HepG2 (cell line): ENCODE results near the gene SMIM28. TPM values are rescaled to one million over a fixed set of nuclear protein-coding genes. Genes with fewer than 3 reads are reported as not detected.

ENCODE experiments used
- ATAC-seq: fragments of 200-7000 bp; cut with Tn5 transposase; 3 replicates; pipeline ENCODE4 v1.9.1; 2020; ENCODE audit warnings: mild to moderate bottlenecking, moderate library complexity
- BruUV-seq: library from RNA; stranded (reverse); fragments of 400-500 nt; replicated peaks from 2 replicates; lab custom pipeline; 2021; lab: Mats Ljungman, UMichigan
- CTCF ChIA-PET: fragments of 300-600 bp; formaldehyde crosslinking; extraction: SDS; loops from one replicate; lab custom pipeline; 2021; ENCODE audit warnings: low total read pairs, inconsistent platforms, low intra/inter-chr PET ratio; lab: Yijun Ruan, JAX
- POLR2A ChIA-PET: fragments of 350-600 bp; sonication (Branson Sonifier 250); formaldehyde crosslinking; loops from one replicate; lab custom pipeline; 2020; ENCODE audit warnings: antibody characterized with exemption, inconsistent platforms; lab: Yijun Ruan, JAX
- DNase-seq: peaks from one replicate; pipeline ENCODE4 v3.0.0-alpha.2; 2015; ENCODE audit warnings: low spot score
- FAIRE-seq: peaks from 3 replicates; lab custom pipeline; 2011; peaks lifted over from hg19 to GRCh38; lab: Jason Lieb, UNC
- H2AFZ ChIP-seq: one replicate; pipeline ENCODE4 v1.6.1; 2011; ENCODE audit warnings: low read length, inconsistent platforms
- H3K27ac ChIP-seq: fragments of 300-600 bp; 3 replicates; pipeline ENCODE4 v1.8.0; 2011; ENCODE audit warnings: mixed run types, mild to moderate bottlenecking, mixed read lengths, low read length, inconsistent platforms; ENCODE audit not compliant: insufficient read depth; ENCODE audit errors: extremely low read length
- H3K27me3 ChIP-seq, 2 experiments: fragments of 200-600 bp in 1 of 2; 2 replicates in 1 of 2; 3 replicates in 1 of 2; pipeline versions ENCODE4 v1.6.0 to v1.8.0; 2011; ENCODE audit warnings: low read length in 2 of 2, mild to moderate bottlenecking in 2 of 2, moderate library complexity in 2 of 2, inconsistent platforms in 1 of 2; ENCODE audit not compliant: insufficient read depth in 2 of 2, control insufficient read depth in 1 of 2
- H3K36me3 ChIP-seq, 2 experiments: fragments of 200-600 bp in 1 of 2; replicated peaks in 1 of 2; 2 replicates in 1 of 2; 3 replicates in 1 of 2; pipeline versions ENCODE4 v1.5.1 to v1.8.0; 2011; ENCODE audit warnings: low read length in 2 of 2, inconsistent platforms in 1 of 2; ENCODE audit not compliant: insufficient read depth in 2 of 2, control insufficient read depth in 1 of 2
- H3K4me1 ChIP-seq: 2 replicates; pipeline ENCODE4 v1.5.1; 2012; ENCODE audit warnings: low read length, inconsistent platforms; ENCODE audit not compliant: insufficient read depth
- H3K4me2 ChIP-seq: 2 replicates; pipeline ENCODE4 v1.6.0; 2011; ENCODE audit warnings: low read depth, low read length, inconsistent platforms
- H3K4me3 ChIP-seq, 3 experiments: fragments of 200-600 bp in 1 of 3; sonication (generic), shearing (Covaris generic) in 1 of 3; replicated peaks in 1 of 3; 2 replicates each; pipeline ENCODE4 v1.5.1; 2011 to 2016; ENCODE audit warnings: low read length in 3 of 3, inconsistent platforms in 2 of 3, low read depth in 2 of 3, mild to moderate bottlenecking in 2 of 3, control low read depth in 1 of 3, mixed read lengths in 1 of 3; ENCODE audit not compliant: insufficient read depth in 1 of 3
- H3K79me2 ChIP-seq: one replicate; pipeline ENCODE4 v1.6.1; 2011; ENCODE audit warnings: low read length, inconsistent platforms; ENCODE audit not compliant: insufficient read depth
- H3K9ac ChIP-seq: 2 replicates; pipeline ENCODE4 v1.6.0; 2011; ENCODE audit warnings: mild to moderate bottlenecking, low read depth, low read length, inconsistent platforms; ENCODE audit not compliant: insufficient read depth
- H3K9me3 ChIP-seq: 2 replicates; pipeline ENCODE4 v1.5.1; 2012; ENCODE audit warnings: mild to moderate bottlenecking, low read length
- H4K20me1 ChIP-seq: 2 replicates; pipeline ENCODE4 v1.6.0; 2011; ENCODE audit warnings: inconsistent platforms, mild to moderate bottlenecking, low read length, moderate library complexity; ENCODE audit not compliant: insufficient read depth
- ISL2 ChIP-seq: sonication (generic); formaldehyde crosslinking; IDR thresholded peaks from 2 replicates; pipeline ENCODE4 v1.5.0; 2020; ENCODE audit warnings: missing genetic modification reagents
- KDM6A ChIP-seq: IDR thresholded peaks from 2 replicates; pipeline ENCODE4 v1.6.1; 2016; ENCODE audit warnings: low read depth
- TCF7 ChIP-seq: sonication (generic); IDR thresholded peaks from 2 replicates; pipeline ENCODE4 v1.6.1; 2016; ENCODE audit warnings: antibody characterized with exemption, low read depth
- ZNF547 ChIP-seq: sonication (generic); formaldehyde crosslinking; IDR thresholded peaks from 2 replicates; pipeline ENCODE4 v1.5.1; 2020; ENCODE audit warnings: mild to moderate bottlenecking, missing genetic modification reagents
- ZNF773 ChIP-seq: sonication (generic); formaldehyde crosslinking; IDR thresholded peaks from 2 replicates; pipeline ENCODE4 v1.4.0; 2020; ENCODE audit warnings: missing genetic modification reagents, borderline replicate concordance
- WGBS: methylation state at CpG from one replicate; pipeline ENCODE4 v1.1.6; 2017; ENCODE audit warnings: low lambda C conversion rate; 5-methylcytosine and 5-hydroxymethylcytosine counted together
- in situ Hi-C: cut with HindIII; loops from 2 replicates; pipeline ENCODE4 v1.10.0; 2017; ENCODE audit warnings: low pct_unique_long_range_greater_than_20kb; ENCODE audit not compliant: extremely low pct_ligation_motif_present
- intact Hi-C: fragments of 100-400 bp; cut with micrococcal nuclease; formaldehyde crosslinking; loops from one replicate; pipeline ENCODE4 v1.10.0; 2022; ENCODE audit not compliant: unreplicated experiment
- polyA plus RNA-seq, 8 experiments: library from polyadenylated mRNA; depleted of rRNA in 3 of 8; stranded (reverse) in 7 of 8; unstranded in 1 of 8; fragments of >200 nt; fragmentation: Illumina TruSeq in 4 of 8; extraction: Trizol in 4 of 8; gene quantifications; 2 replicates each; pipeline versions ENCODE4 v1.2.1 to v1.2.3, GENCODE V29; 2011 to 2016; ENCODE audit warnings: low read depth in 4 of 8, missing spikeins in 1 of 8, mixed read lengths in 1 of 8; ENCODE audit not compliant: insufficient read depth in 1 of 8
- total RNA-seq, 5 experiments: library from RNA; depleted of rRNA; stranded (reverse); fragments of >200 nt; fragmentation: Illumina TruSeq; extraction: Trizol; gene quantifications; 2 replicates each; pipeline ENCODE4 v1.2.3, GENCODE V29; 2016; ENCODE audit warnings: low read depth in 1 of 5
- TF ChIP-seq, protein P1 (sequence below): sonication (generic); formaldehyde crosslinking; IDR thresholded peaks from 2 replicates; pipeline ENCODE4 v1.5.1; 2020; ENCODE audit warnings: missing genetic modification reagents, mild to moderate bottlenecking, borderline replicate concordance
- TF ChIP-seq, protein P2 (sequence below): sonication (generic); formaldehyde crosslinking; IDR thresholded peaks from 2 replicates; pipeline ENCODE4 v1.4.0; 2020; ENCODE audit warnings: missing genetic modification reagents

The SMIM28 gene
- total and polyA plus RNA-seq, 2 of the 13 experiments (the other 11 are each of a cell fraction or from before 2014, with no cell fraction given), result not detected

DNA sequence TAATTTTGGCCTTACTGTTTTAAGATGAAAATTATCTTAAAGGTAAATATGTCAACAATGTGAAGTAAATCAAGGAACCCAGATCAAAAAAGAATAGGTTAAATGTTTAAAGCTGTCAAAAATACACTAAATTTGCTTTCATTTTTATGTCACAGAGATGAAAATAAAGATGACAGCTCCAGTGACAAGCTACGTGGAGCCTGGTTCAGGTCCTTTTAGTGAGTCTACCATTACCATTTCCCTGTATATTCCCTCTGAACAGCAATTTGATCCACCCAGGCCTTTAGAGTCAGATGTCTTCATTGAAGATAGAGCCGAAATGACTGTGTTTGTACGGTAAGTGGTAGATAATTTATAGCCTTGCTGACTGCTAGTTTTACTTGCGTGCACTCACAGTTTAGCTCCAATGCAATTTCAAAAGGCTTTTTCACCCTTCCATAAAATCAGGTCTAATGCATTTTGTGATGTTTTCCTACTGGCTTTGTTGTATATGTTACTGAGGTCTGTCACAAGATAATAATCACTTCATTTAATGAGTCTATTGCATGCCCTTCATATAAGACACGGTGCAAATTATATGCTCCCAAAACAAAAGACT, 28.2 kb downstream of the SMIM28 start (continued):
- TF ChIP-seq, protein P1, sequence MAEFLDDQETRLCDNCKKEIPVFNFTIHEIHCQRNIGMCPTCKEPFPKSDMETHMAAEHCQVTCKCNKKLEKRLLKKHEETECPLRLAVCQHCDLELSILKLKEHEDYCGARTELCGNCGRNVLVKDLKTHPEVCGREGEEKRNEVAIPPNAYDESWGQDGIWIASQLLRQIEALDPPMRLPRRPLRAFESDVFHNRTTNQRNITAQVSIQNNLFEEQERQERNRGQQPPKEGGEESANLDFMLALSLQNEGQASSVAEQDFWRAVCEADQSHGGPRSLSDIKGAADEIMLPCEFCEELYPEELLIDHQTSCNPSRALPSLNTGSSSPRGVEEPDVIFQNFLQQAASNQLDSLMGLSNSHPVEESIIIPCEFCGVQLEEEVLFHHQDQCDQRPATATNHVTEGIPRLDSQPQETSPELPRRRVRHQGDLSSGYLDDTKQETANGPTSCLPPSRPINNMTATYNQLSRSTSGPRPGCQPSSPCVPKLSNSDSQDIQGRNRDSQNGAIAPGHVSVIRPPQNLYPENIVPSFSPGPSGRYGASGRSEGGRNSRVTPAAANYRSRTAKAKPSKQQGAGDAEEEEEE (CRISPR knock-in tag), result no peak

DNA sequence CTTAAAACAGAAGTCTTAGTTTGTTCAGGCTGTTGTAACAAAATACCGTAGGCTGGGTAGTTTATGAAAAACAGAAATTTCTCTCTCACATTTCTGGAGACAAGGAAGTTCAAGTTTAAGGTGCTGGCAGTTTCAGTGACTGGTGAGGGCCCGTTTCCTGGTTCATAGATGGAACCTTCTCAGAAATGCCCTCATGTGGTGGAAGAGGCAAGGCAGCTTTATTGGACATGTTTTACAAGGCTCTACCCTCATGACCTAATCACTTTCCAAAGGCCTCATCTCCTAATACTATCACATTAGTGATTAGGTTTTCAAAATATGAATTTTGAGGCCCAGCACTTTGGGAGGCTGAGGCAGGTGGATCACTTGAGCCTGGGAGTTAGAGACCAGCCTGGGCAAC, 28.7 kb downstream of the SMIM28 start:
- Histone ChIP-seq H3K9ac (no peak overlapping the region), H2AFZ (no peak overlapping the region), H3K79me2 (peaks cover 8% of the 10 kb centered on the region), H3K27me3 (no peaks in the 10 kb centered on the region; a peak in 2 of 5 replicates), H3K4me1 (peaks cover 26% of the 10 kb centered on the region), H4K20me1 (no peaks in the 10 kb centered on the region), H3K4me2 (no peak overlapping the region), H3K9me3 (no peaks in the 10 kb centered on the region), H3K36me3 (peaks cover 17 to 54% of the 10 kb centered on the region in 2 experiments), H3K27ac (no peak overlapping the region), H3K4me3 (no peak overlapping the region)
- DNase-seq (no peak), ATAC-seq (no peak), FAIRE-seq (no peak)
- no TSS peak for BruUV-seq
- CTCF ChIA-PET, result no interaction called here
- POLR2A ChIA-PET, result no interaction called here
- WGBS, result 98% methylated on average over 2 of the region's 2 CpGs
- no peak for TF ChIP-seq ISL2 (CRISPR knock-in tag)
- no peak for TF ChIP-seq ZNF547 (CRISPR knock-in tag)
- TF ChIP-seq TCF7, result no peak
- no peak for TF ChIP-seq KDM6A
- no peak for TF ChIP-seq ZNF773 (CRISPR knock-in tag)
- TF ChIP-seq, protein P2, sequence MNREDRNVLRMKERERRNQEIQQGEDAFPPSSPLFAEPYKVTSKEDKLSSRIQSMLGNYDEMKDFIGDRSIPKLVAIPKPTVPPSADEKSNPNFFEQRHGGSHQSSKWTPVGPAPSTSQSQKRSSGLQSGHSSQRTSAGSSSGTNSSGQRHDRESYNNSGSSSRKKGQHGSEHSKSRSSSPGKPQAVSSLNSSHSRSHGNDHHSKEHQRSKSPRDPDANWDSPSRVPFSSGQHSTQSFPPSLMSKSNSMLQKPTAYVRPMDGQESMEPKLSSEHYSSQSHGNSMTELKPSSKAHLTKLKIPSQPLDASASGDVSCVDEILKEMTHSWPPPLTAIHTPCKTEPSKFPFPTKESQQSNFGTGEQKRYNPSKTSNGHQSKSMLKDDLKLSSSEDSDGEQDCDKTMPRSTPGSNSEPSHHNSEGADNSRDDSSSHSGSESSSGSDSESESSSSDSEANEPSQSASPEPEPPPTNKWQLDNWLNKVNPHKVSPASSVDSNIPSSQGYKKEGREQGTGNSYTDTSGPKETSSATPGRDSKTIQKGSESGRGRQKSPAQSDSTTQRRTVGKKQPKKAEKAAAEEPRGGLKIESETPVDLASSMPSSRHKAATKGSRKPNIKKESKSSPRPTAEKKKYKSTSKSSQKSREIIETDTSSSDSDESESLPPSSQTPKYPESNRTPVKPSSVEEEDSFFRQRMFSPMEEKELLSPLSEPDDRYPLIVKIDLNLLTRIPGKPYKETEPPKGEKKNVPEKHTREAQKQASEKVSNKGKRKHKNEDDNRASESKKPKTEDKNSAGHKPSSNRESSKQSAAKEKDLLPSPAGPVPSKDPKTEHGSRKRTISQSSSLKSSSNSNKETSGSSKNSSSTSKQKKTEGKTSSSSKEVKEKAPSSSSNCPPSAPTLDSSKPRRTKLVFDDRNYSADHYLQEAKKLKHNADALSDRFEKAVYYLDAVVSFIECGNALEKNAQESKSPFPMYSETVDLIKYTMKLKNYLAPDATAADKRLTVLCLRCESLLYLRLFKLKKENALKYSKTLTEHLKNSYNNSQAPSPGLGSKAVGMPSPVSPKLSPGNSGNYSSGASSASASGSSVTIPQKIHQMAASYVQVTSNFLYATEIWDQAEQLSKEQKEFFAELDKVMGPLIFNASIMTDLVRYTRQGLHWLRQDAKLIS (CRISPR knock-in tag), result no peak
- intact Hi-C loops (no loop called here), in situ Hi-C loops (loop anchor here (10.0 kb wide), 1 partner anchor 292 kb away; no protein-coding TSS in a partner anchor)
